ENCODE data around the gene XRCC1. TPM values are rescaled to one million over a fixed set of nuclear protein-coding genes. Genes with fewer than 3 reads are reported as not detected.

Gene XRCC1
- total RNA-seq, 1 experiment from 2014 or later: 40.7 TPM

- DNase-seq: no peak
- H3K4me3 Mint-ChIP-seq (ENCODE audit: unreplicated experiment): peak overlapping the region; percentile 98
- H3K27me3 Mint-ChIP-seq (ENCODE audit: insufficient read depth, unreplicated experiment): no peaks in the 10 kb centered on the region
- Histone ChIP-seq H3K4me1 (peaks cover 16% of the 10 kb centered on the region), H3K4me3 (ENCODE audit: low read depth, low read length) (0 out of 2 replicates have a peak overlapping the region, but pooled peaks have one; percentile 5), H3K36me3 (ENCODE audit: control insufficient read depth, insufficient read depth, low read length) (no peaks in the 10 kb centered on the region), H3K9me3 (no peaks in the 10 kb centered on the region), H3K27me3 (replicated peaks; ENCODE audit: control insufficient read depth, insufficient read depth, low read length) (no peaks in the 10 kb centered on the region)
- intact Hi-C loops (cut with micrococcal nuclease; ENCODE audit: unreplicated experiment): loop anchor here (5.0 kb wide), 1 partner anchor 66 kb away; no protein-coding TSS in a partner anchor
- H3K36me3 Mint-ChIP-seq (ENCODE audit: insufficient read depth, unreplicated experiment): peaks cover 21% of the 10 kb centered on the region
- peaks cover 18% of the 10 kb centered on the region for H3K4me1 Mint-ChIP-seq (ENCODE audit: low read depth, unreplicated experiment)
- no peaks in the 10 kb centered on the region for H3K9me3 Mint-ChIP-seq (ENCODE audit: unreplicated experiment)
- BruUV-seq (replicated peaks): no TSS peak
- TF ChIP-seq CTCF (IDR thresholded peaks at IDR 0.05; ENCODE audit: insufficient read depth in 1 of 2, low read depth in 1 of 2, low read length in 1 of 2, severe bottlenecking in 1 of 2, unreplicated experiment in 1 of 2): no peak
- ChIA-PET POLR2A (interaction anchor here (0.7 kb wide), 1 partner anchor 140 kb away, joined by 3 read pairs; no protein-coding TSS in a partner anchor), CTCF (interaction anchor here (0.6 to 1.3 kb wide), 2 partner anchors 81 to 1242 kb away, joined by 5 read pairs; no protein-coding TSS in a partner anchor)
- peak overlapping the region; percentile 93 for H3K27ac Mint-ChIP-seq (ENCODE audit: unreplicated experiment)
Observed at GRCh38 chr19:43527860-43528622, 47.3 kb downstream of the XRCC1 start.

- DNase-seq: peak; percentile 88 to 91
- H3K36me3 ChIP-seq (ENCODE audit: control insufficient read depth, insufficient read depth, low read length): no peaks in the 10 kb centered on the region; the same call in 1 of the 2 replicates
- Mint-ChIP-seq H3K36me3 (ENCODE audit: insufficient read depth, unreplicated experiment) (peaks cover 18% of the 10 kb centered on the region), H3K27me3 (ENCODE audit: insufficient read depth, unreplicated experiment) (no peaks in the 10 kb centered on the region), H3K27ac (ENCODE audit: unreplicated experiment) (peak within 1 kb of the TSS; percentile 93), H3K4me1 (ENCODE audit: low read depth, unreplicated experiment) (peaks cover 22% of the 10 kb centered on the region), H3K9me3 (ENCODE audit: unreplicated experiment) (no peaks in the 10 kb centered on the region), H3K4me3 (ENCODE audit: unreplicated experiment) (peak within 1 kb of the TSS; percentile 98)
- H3K4me3 ChIP-seq (ENCODE audit: low read depth, low read length): peak within 1 kb of the TSS; percentile 85
- BruUV-seq (replicated peaks): no TSS peak
- H3K9me3 ChIP-seq: no peaks in the 10 kb centered on the region
- H3K4me1 ChIP-seq: peaks cover 17% of the 10 kb centered on the region
- no peak for TF ChIP-seq CTCF (IDR thresholded peaks at IDR 0.05; ENCODE audit: insufficient read depth in 1 of 2, low read depth in 1 of 2, low read length in 1 of 2, severe bottlenecking in 1 of 2, unreplicated experiment in 1 of 2)
- intact Hi-C loops (cut with micrococcal nuclease; ENCODE audit: unreplicated experiment): loop anchor here (5.0 kb wide), 1 partner anchor 65 kb away; no protein-coding TSS in a partner anchor
- CTCF ChIA-PET: interaction anchor here (1.3 to 2.2 kb wide), 2 partner anchors 80 kb away, joined by 5 to 9 read pairs; no protein-coding TSS in a partner anchor
- H3K27me3 ChIP-seq (replicated peaks; ENCODE audit: control insufficient read depth, insufficient read depth, low read length): no peaks in the 10 kb centered on the region
- POLR2A ChIA-PET: no interaction called here
Observed at GRCh38 chr19:43526884-43527859, 48.2 kb downstream of the XRCC1 start, which contains the start of gene ETHE1. ETHE1 (minus strand) TSS chr19:43527201; CDS start chr19:43527177, 24 bp downstream.
